Measurements from ENCODE around the gene IRF2BP2. TPM values are rescaled to one million over a fixed set of nuclear protein-coding genes. Genes with fewer than 3 reads are reported as not detected.

The IRF2BP2 gene
- total and polyA plus RNA-seq, 10 of the 15 experiments (the other 5 are each of a cell fraction or from before 2014, with no cell fraction given) = 7.5 to 114 (median 52.3) TPM

- peak; percentile 18; the same call in 1 of the 2 replicates for TF ChIP-seq PRDM15 (CRISPR knock-in tag; IDR thresholded peaks at IDR 0.05)
- TF ChIP-seq ELK1 (IDR thresholded peaks at IDR 0.05; ENCODE audit: low read depth, low read length) = no peak
- TF ChIP-seq CBFB (IDR thresholded peaks at IDR 0.05; ENCODE audit: low read depth) = no peak
- TF ChIP-seq SIN3A (IDR thresholded peaks at IDR 0.05; ENCODE audit: low read depth, low read length) = 0 out of 2 replicates have a peak, but pooled peaks have one; percentile 27
- peak; percentile 98 for TF ChIP-seq SMAD1 (IDR thresholded peaks at IDR 0.05; ENCODE audit: low read depth, partially characterized antibody)
- no peak; the same call in 1 of the 2 replicates for TF ChIP-seq CHD1 (IDR thresholded peaks at IDR 0.05; ENCODE audit: low read depth, low read length)
- 0 out of 4 replicates have a peak, but pooled peaks of 1 of the 2 experiments have one; percentile 34 for TF ChIP-seq ETV6 (conservative IDR thresholded peaks at IDR 0.05 in 1 of 2, IDR thresholded peaks at IDR 0.05 in 1 of 2; ENCODE audit: borderline replicate concordance in 1 of 2, low read depth in 1 of 2)
- TF ChIP-seq ZNF217 (IDR thresholded peaks at IDR 0.05) = no peak
- TF ChIP-seq RAD51 (IDR thresholded peaks at IDR 0.05) = no peak
- TF ChIP-seq RUNX3 (IDR thresholded peaks at IDR 0.05; ENCODE audit: low read length) = no peak
- TF ChIP-seq PML (IDR thresholded peaks at IDR 0.05; ENCODE audit: low read length) = no peak
- peak; percentile 70 for TF ChIP-seq NRF1 (conservative IDR thresholded peaks at IDR 0.05; ENCODE audit: low read depth, low read length)
- no peak for TF ChIP-seq MYB (IDR thresholded peaks at IDR 0.05; ENCODE audit: borderline replicate concordance, low read depth, low read length)
- no peak for TF ChIP-seq YBX1 (IDR thresholded peaks at IDR 0.05)
- no peak for TF ChIP-seq USF1 (IDR thresholded peaks at IDR 0.05; ENCODE audit: borderline replicate concordance, extremely low read length, insufficient read depth, low read depth, low read length)
- TF ChIP-seq EGR1 (IDR thresholded peaks at IDR 0.05; ENCODE audit: borderline replicate concordance in 1 of 2, low read depth in 2 of 2, low read length in 2 of 2) = 0 out of 3 replicates have a peak, but pooled peaks of 1 of the 2 experiments have one; percentile 52
- peak; percentile 94 for TF ChIP-seq RELB (IDR thresholded peaks at IDR 0.05; ENCODE audit: low read depth)
- TF ChIP-seq ZBTB33 (IDR thresholded peaks at IDR 0.05) = 0 out of 2 replicates have a peak, but pooled peaks have one; percentile 12
- no peak for TF ChIP-seq ESRRA (IDR thresholded peaks at IDR 0.05; ENCODE audit: low read length)
- no peak for TF ChIP-seq STAT3 (IDR thresholded peaks at IDR 0.05; ENCODE audit: low read depth, low read length)
- no peak for TF ChIP-seq ZZZ3 (IDR thresholded peaks at IDR 0.05; ENCODE audit: control insufficient read depth, insufficient read length, low read depth)
Observed at GRCh38 chr1:234610061-234610665, at the start of gene IRF2BP2 (continued).
